Right lobe of liver (tissue), 4 donors: Measurements from ENCODE around the gene C3orf85.

Source experiments
- POLR2A ChIP-seq: fragments of 450-650 bp; IDR thresholded peaks from one replicate; pipeline ENCODE4 v1.6.1; 2017; ENCODE audit warnings: antibody characterized with exemption, mild to moderate bottlenecking
- TF ChIP-seq, protein P1 (sequence below), 4 donors: fragments of 200-600 bp in 3 of 4; fragments of 450-650 bp in 1 of 4; IDR thresholded peaks; one replicate each; pipeline versions ENCODE4 v1.5.1 to v1.8.0; 2016 to 2022; ENCODE audit warnings: antibody characterized with exemption in 4 of 4, mild to moderate bottlenecking in 2 of 4
- donor health status: DM: no; HTN: no; CAD: no.
- donor health status: DM: no; HTN: no; CAD: no.
- donor health status: DM: no; HTN: yes; CAD: no.

DNA sequence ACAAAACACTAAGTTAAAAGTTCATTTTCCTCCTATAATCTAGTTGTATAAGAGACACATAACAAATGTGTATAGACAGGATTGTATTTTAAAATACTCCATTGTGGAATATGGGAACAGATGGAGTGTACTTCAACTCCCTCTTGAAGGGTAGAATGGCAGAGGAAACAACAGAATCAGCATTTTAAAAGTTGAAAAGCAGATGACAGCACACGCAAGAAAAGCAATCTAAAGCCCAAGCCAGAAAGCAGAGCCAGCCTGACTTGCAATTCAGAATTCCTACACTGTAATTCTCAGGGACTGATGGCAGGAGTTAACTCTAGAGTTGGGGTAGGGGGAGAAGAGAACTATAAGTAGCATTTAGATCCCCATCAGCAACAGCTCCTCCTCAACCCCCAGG is 41.4 kb upstream of the C3orf85 start:
- TF ChIP-seq, protein P1, sequence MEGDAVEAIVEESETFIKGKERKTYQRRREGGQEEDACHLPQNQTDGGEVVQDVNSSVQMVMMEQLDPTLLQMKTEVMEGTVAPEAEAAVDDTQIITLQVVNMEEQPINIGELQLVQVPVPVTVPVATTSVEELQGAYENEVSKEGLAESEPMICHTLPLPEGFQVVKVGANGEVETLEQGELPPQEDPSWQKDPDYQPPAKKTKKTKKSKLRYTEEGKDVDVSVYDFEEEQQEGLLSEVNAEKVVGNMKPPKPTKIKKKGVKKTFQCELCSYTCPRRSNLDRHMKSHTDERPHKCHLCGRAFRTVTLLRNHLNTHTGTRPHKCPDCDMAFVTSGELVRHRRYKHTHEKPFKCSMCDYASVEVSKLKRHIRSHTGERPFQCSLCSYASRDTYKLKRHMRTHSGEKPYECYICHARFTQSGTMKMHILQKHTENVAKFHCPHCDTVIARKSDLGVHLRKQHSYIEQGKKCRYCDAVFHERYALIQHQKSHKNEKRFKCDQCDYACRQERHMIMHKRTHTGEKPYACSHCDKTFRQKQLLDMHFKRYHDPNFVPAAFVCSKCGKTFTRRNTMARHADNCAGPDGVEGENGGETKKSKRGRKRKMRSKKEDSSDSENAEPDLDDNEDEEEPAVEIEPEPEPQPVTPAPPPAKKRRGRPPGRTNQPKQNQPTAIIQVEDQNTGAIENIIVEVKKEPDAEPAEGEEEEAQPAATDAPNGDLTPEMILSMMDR (IDR thresholded peaks at IDR 0.05): no peak
- no peak for TF ChIP-seq POLR2A
